Nephron (organoid): ENCODE data around the gene CDC25C.
A peak's percentile ranks its signal among the peaks of the same experiment; 100 is the strongest.
"Not testable (repeated sequence)": the region's sequence is repeated elsewhere in the genome, so short reads cannot be mapped to it uniquely, and the experiment has no call there.

Experiments
- H3K27ac Mint-ChIP-seq, 3 experiments: 2 replicates each; pipeline ENCODE4 v1.8.0; 2020; ENCODE audit warnings: mixed read lengths in 3 of 3, mild to moderate bottlenecking in 2 of 3, moderate library complexity in 1 of 3
- H3K27me3 Mint-ChIP-seq: 2 replicates; pipeline ENCODE4 v1.8.0; 2021; ENCODE audit warnings: low read depth, mild to moderate bottlenecking, moderate library complexity, mixed read lengths
- H3K36me3 Mint-ChIP-seq: 2 replicates; pipeline ENCODE4 v1.8.0; 2020; ENCODE audit warnings: low read depth, mixed read lengths
- H3K4me1 Mint-ChIP-seq: 2 replicates; pipeline ENCODE4 v1.8.0; 2020; ENCODE audit warnings: mixed read lengths
- H3K4me3 Mint-ChIP-seq, 3 experiments: 2 replicates each; pipeline ENCODE4 v1.8.0; 2020; ENCODE audit warnings: mild to moderate bottlenecking in 3 of 3, mixed read lengths in 3 of 3, moderate library complexity in 2 of 3
- H3K9me3 Mint-ChIP-seq: 2 replicates; pipeline ENCODE4 v1.8.0; 2020; ENCODE audit warnings: mixed read lengths
- CTCF ChIP-seq, 3 experiments: fragments of 200-600 bp; sonication (generic); IDR thresholded peaks; one replicate each; pipeline ENCODE4 v1.5.0; 2021; ENCODE audit warnings: antibody characterized with exemption in 3 of 3; ENCODE audit not compliant: unreplicated experiment in 3 of 3

Gene CDC25C

GRCh38 chr5:138257583-138257982 is 74.0 kb downstream of the CDC25C start:
- Mint-ChIP-seq H3K4me3 (no peak overlapping the region), H3K36me3 (no peaks in the 10 kb centered on the region), H3K27ac (no peak overlapping the region), H3K4me1 (no peaks in the 10 kb centered on the region), H3K27me3 (peaks cover 12% of the 10 kb centered on the region), H3K9me3 (no peaks in the 10 kb centered on the region)
- no peak for TF ChIP-seq CTCF (IDR thresholded peaks at IDR 0.05; ENCODE audit: unreplicated experiment in 3 of 3)

- H3K27ac Mint-ChIP-seq = no peak overlapping the region
Observed at GRCh38 chr5:138252944-138253343, 78.7 kb downstream of the CDC25C start.

GRCh38 chr5:138247800-138248199 is 83.8 kb downstream of the CDC25C start:
- not testable (repeated sequence) for H3K36me3 Mint-ChIP-seq, H3K4me3 Mint-ChIP-seq, H3K9me3 Mint-ChIP-seq, H3K27ac Mint-ChIP-seq
- peaks cover 13% of the 10 kb centered on the region for H3K4me1 Mint-ChIP-seq
- H3K27me3 Mint-ChIP-seq = peaks cover 36% of the 10 kb centered on the region

More at GRCh38 chr5:138252944-138253343, 78.7 kb downstream of the CDC25C start:
- Mint-ChIP-seq H3K27me3 (peaks cover 7% of the 10 kb centered on the region), H3K36me3 (no peaks in the 10 kb centered on the region), H3K9me3 (no peaks in the 10 kb centered on the region), H3K4me1 (no peaks in the 10 kb centered on the region), H3K4me3 (no peak overlapping the region)
- no peak for TF ChIP-seq CTCF (IDR thresholded peaks at IDR 0.05; ENCODE audit: unreplicated experiment in 3 of 3)

GRCh38 chr5:138246822-138247221 is 84.8 kb downstream of the CDC25C start:
- Mint-ChIP-seq H3K36me3 (no peaks in the 10 kb centered on the region), H3K9me3 (no peaks in the 10 kb centered on the region), H3K27me3 (peaks cover 38% of the 10 kb centered on the region), H3K4me1 (peaks cover 20% of the 10 kb centered on the region), H3K4me3 (no peak overlapping the region), H3K27ac (peak overlapping the region in 2 of 3 experiments; percentile 40 to 83)
- no peak for TF ChIP-seq CTCF (IDR thresholded peaks at IDR 0.05; ENCODE audit: unreplicated experiment in 3 of 3)

- Mint-ChIP-seq H3K4me3 (no peak overlapping the region), H3K27me3 (peaks cover 42% of the 10 kb centered on the region), H3K27ac (peak overlapping the region in 2 of 3 experiments; percentile 40 to 83), H3K4me1 (peaks cover 22% of the 10 kb centered on the region), H3K36me3 (no peaks in the 10 kb centered on the region), H3K9me3 (no peaks in the 10 kb centered on the region)
- TF ChIP-seq CTCF (IDR thresholded peaks at IDR 0.05; ENCODE audit: unreplicated experiment in 3 of 3) = no peak
Observed at GRCh38 chr5:138246334-138246733, 85.3 kb downstream of the CDC25C start.

- H3K27ac Mint-ChIP-seq = peak overlapping the region in 1 of 3 experiments; percentile 83
- no peak overlapping the region for H3K4me3 Mint-ChIP-seq
- H3K9me3 Mint-ChIP-seq = no peaks in the 10 kb centered on the region
- no peaks in the 10 kb centered on the region for H3K36me3 Mint-ChIP-seq
- TF ChIP-seq CTCF (IDR thresholded peaks at IDR 0.05; ENCODE audit: unreplicated experiment in 3 of 3) = no peak
- peaks cover 27% of the 10 kb centered on the region for H3K4me1 Mint-ChIP-seq
- peaks cover 48% of the 10 kb centered on the region for H3K27me3 Mint-ChIP-seq
Observed at GRCh38 chr5:138245717-138246116, 85.9 kb downstream of the CDC25C start.
